GM10248 (cell line): Measurements from ENCODE around the gene LRCH4.
"Not testable (repeated sequence)": the region's sequence is repeated elsewhere in the genome, so short reads cannot be mapped to it uniquely, and the experiment has no call there.

ENCODE experiments used
- CTCF ChIA-PET: fragments of 300-600 bp; sonication (Branson Sonifier 250); formaldehyde crosslinking; extraction: SDS; loops from one replicate; lab custom pipeline; 2021; ENCODE audit warnings: antibody characterized with exemption; lab: Yijun Ruan, JAX
- POLR2A ChIA-PET: fragments of 350-650 bp; sonication (Branson Sonifier 250); formaldehyde crosslinking; extraction: SDS; loops from one replicate; lab custom pipeline; 2020; ENCODE audit warnings: antibody characterized with exemption; lab: Yijun Ruan, JAX
- DNase-seq: peaks from one replicate; pipeline ENCODE4 v3.0.0; 2012; ENCODE audit errors: extremely low spot score
- CTCF ChIP-seq: IDR thresholded peaks from 2 replicates; pipeline ENCODE4 v1.5.1; 2012; ENCODE audit warnings: mild to moderate bottlenecking, low read depth; ENCODE audit errors: extremely low read depth, missing control alignments, control extremely low read depth

The LRCH4 gene

GRCh38 chr7:100538654-100539435 lies 47.1 kb downstream of the LRCH4 start, which contains the start of gene AGFG2:
Gene AGFG2 (plus strand): TSS chr7:100539203. CDS start chr7:100539347, 144 bp downstream.
- peak; percentile 99 for DNase-seq
- TF ChIP-seq CTCF, result no peak
- ChIA-PET CTCF (interaction anchor here (0.9 to 3.4 kb wide), 5 partner anchors 11 to 69 kb away, joined by 3 to 14 read pairs (median 5); no protein-coding TSS in a partner anchor), POLR2A (interaction anchor here (0.6 to 0.7 kb wide), 3 partner anchors 12 to 204 kb away, joined by 3 to 4 read pairs (median 3); no protein-coding TSS in a partner anchor)

- ChIA-PET CTCF (interaction anchor here (0.9 to 3.4 kb wide), 4 partner anchors 11 to 26 kb away, joined by 3 to 14 read pairs (median 6); no protein-coding TSS in a partner anchor), POLR2A (no interaction called here)
- no peak for TF ChIP-seq CTCF
- DNase-seq, result no peak
Observed at GRCh38 chr7:100538348-100538653, 47.6 kb downstream of the LRCH4 start.

GRCh38 chr7:100536695-100537094 lies 49.2 kb downstream of the LRCH4 start:
- DNase-seq, POLR2A ChIA-PET: not testable (repeated sequence)
- CTCF ChIA-PET, result interaction anchor here (1.0 to 1.8 kb wide), 3 partner anchors 9 to 44 kb away, joined by 3 to 6 read pairs (median 3); no protein-coding TSS in a partner anchor

GRCh38 chr7:100535982-100536381 lies 49.9 kb downstream of the LRCH4 start:
- CTCF ChIA-PET, result interaction anchor here (1.0 to 1.3 kb wide), 2 partner anchors 8 to 43 kb away, joined by 3 read pairs; no protein-coding TSS in a partner anchor
- DNase-seq, POLR2A ChIA-PET: not testable (repeated sequence)

- no peak for TF ChIP-seq CTCF
- POLR2A ChIA-PET, result no interaction called here
- DNase-seq, result no peak
- CTCF ChIA-PET, result interaction anchor here (0.7 to 1.9 kb wide), 4 partner anchors 13 to 62 kb away, joined by 3 to 5 read pairs (median 4); no protein-coding TSS in a partner anchor
Observed at GRCh38 chr7:100532165-100533022, 53.5 kb downstream of the LRCH4 start.

GRCh38 chr7:100528108-100528866 lies 57.6 kb downstream of the LRCH4 start:
- POLR2A ChIA-PET, DNase-seq: not testable (repeated sequence)
- CTCF ChIA-PET, result interaction anchor here (0.9 to 1.3 kb wide), 9 partner anchors 8 to 53 kb away, joined by 3 to 5 read pairs (median 3); no protein-coding TSS in a partner anchor
